ENCODE results near the gene NPTXR. TPM values are rescaled to one million over a fixed set of nuclear protein-coding genes. Genes with fewer than 3 reads are reported as not detected.

NPTXR gene
- total RNA-seq, 1 donor from 2014 or later, result 6.9 TPM

DNA sequence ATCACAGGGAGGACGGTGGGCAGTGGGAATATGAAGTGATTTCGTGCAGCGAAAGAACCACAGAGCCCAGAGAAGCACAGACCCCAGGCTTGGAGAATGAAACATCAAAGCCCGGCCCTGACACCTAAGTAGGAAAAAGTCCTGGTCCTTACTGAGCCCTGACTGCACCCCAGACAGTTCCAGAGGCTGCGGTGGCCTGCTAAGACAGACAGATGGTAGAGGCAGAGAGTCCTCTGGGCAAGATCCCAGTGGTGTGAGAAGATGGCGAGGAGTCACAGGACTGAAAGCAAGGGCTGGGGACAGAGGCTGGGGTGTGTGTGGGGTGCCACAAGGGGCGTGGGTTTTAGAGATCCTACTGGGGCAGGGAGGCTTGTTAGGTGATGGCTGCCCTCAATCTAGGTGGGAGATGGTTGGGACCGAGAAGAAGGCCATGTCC, 24.5 kb upstream of the NPTXR start:
- Mint-ChIP-seq H3K4me3 (no peak overlapping the region), H3K4me1 (ENCODE audit: unreplicated experiment) (peaks cover 37% of the 10 kb centered on the region), H3K27me3 (no peaks in the 10 kb centered on the region), H3K9me3 (no peaks in the 10 kb centered on the region), H3K36me3 (no peaks in the 10 kb centered on the region), H3K27ac (no peak overlapping the region)
- TF ChIP-seq, protein P1, sequence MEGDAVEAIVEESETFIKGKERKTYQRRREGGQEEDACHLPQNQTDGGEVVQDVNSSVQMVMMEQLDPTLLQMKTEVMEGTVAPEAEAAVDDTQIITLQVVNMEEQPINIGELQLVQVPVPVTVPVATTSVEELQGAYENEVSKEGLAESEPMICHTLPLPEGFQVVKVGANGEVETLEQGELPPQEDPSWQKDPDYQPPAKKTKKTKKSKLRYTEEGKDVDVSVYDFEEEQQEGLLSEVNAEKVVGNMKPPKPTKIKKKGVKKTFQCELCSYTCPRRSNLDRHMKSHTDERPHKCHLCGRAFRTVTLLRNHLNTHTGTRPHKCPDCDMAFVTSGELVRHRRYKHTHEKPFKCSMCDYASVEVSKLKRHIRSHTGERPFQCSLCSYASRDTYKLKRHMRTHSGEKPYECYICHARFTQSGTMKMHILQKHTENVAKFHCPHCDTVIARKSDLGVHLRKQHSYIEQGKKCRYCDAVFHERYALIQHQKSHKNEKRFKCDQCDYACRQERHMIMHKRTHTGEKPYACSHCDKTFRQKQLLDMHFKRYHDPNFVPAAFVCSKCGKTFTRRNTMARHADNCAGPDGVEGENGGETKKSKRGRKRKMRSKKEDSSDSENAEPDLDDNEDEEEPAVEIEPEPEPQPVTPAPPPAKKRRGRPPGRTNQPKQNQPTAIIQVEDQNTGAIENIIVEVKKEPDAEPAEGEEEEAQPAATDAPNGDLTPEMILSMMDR (conservative IDR thresholded peaks at IDR 0.05), result no peak
- DNase-seq (ENCODE audit: extremely low spot score, unreplicated experiment), result peak; percentile 39

DNA sequence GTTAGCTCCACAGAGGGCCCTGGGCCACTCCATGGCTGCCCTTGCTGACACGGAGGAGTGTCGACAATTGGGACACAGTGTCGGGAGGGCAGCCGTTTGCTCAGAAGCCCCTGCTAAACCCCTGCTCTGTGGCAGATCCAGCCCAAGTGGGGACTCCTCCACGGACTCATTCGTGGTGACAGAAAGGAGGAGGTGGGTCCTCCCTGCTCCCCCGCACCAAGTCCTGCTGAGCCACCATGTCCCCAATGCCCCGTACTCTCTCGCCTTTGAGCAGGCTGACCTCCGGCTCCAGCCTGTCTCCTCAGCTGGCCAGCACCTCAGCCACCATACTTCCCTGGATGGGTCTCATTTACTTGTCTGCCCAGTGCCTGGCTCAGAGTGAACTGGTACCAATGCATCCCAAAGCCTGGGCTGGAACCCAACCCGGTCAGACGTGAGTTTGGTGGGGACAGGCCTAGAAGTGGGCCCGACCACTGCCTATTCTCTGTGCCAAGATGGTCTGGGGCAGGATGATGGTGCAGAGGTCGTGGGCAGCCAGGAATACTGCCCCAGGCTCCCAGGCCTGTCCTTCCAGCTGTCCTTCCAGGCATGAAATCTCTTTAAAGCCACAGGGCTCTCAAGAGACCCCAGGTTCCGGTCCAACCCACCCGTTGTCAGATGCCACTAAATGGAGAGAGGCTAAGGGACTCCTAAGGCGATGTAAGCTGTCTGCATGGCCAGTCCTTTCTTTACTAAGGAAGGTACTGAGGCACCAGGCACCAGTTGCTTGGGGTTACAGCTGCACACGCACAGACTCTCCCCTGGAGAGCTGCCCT, 23.9 kb upstream of the NPTXR start:
- Mint-ChIP-seq H3K27me3 (no peaks in the 10 kb centered on the region), H3K27ac (no peak overlapping the region), H3K4me1 (ENCODE audit: unreplicated experiment) (peaks cover 35% of the 10 kb centered on the region), H3K9me3 (no peaks in the 10 kb centered on the region), H3K4me3 (no peak overlapping the region), H3K36me3 (no peaks in the 10 kb centered on the region)
- no peak for DNase-seq (ENCODE audit: extremely low spot score, unreplicated experiment)
- TF ChIP-seq, protein P1 (conservative IDR thresholded peaks at IDR 0.05), result no peak

DNA sequence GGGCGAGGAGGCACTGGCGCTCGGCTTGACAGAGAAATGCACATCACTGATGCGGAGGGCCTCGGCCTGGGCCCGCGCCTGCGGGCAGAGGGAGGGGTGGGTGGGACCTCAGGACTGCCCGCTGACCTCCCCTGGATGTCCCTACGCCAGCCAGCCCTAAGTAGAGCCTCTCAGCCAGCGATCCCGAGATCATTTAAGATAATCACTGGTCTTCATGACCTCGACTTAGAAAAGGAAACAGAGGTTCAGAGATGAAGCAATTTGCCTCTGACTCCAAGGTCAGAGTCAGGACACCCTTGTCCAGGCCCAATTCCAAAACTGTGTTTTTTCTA, 23.3 kb upstream of the NPTXR start:
- Mint-ChIP-seq H3K4me3 (no peak overlapping the region), H3K36me3 (no peaks in the 10 kb centered on the region), H3K4me1 (ENCODE audit: unreplicated experiment) (peaks cover 35% of the 10 kb centered on the region), H3K27ac (no peak overlapping the region), H3K27me3 (no peaks in the 10 kb centered on the region), H3K9me3 (no peaks in the 10 kb centered on the region)
- DNase-seq (ENCODE audit: extremely low spot score, unreplicated experiment), result no peak
- TF ChIP-seq, protein P1 (conservative IDR thresholded peaks at IDR 0.05), result no peak

DNA sequence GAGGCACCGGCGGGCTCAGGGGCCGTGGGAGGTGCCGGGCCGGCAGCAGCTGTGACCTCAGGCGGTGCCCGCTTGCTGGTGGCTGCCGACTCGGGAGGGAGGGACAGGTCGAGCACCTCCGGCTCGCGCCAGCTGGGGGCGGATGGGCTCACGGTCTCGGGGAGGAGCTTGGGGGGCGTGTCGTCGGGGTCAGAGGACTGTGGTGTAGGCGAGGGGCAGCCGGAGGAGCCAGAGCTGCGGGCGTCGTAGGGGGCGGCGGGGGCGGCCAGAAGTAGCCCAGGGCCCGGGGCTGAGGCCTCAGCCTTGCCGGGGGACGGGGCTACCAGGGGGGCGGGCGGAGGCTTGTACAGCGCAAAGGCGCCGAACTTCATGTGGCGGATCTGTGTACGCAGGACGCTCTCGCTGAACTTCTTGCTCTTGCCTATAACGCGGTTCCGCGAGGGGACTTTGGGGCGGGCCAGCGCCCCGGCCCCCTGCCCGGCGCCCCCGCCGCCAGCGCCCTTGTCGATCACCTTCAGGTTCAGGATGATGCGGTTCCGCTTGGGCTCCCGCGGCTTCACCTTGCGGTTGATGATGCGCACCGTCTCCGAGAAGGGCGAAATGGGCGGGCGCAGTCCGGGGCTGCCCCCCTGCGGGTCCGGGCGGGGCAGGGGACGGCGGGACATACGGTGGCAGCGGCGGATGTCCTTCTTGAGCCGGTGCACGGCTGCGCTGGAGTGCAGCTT, 22.7 kb upstream of the NPTXR start:
- Mint-ChIP-seq H3K27ac (no peak overlapping the region), H3K4me1 (ENCODE audit: unreplicated experiment) (peaks cover 35% of the 10 kb centered on the region), H3K4me3 (no peak overlapping the region), H3K27me3 (no peaks in the 10 kb centered on the region), H3K9me3 (no peaks in the 10 kb centered on the region), H3K36me3 (no peaks in the 10 kb centered on the region)
- no peak for DNase-seq (ENCODE audit: extremely low spot score, unreplicated experiment)
- TF ChIP-seq, protein P1 (conservative IDR thresholded peaks at IDR 0.05), result no peak

DNA sequence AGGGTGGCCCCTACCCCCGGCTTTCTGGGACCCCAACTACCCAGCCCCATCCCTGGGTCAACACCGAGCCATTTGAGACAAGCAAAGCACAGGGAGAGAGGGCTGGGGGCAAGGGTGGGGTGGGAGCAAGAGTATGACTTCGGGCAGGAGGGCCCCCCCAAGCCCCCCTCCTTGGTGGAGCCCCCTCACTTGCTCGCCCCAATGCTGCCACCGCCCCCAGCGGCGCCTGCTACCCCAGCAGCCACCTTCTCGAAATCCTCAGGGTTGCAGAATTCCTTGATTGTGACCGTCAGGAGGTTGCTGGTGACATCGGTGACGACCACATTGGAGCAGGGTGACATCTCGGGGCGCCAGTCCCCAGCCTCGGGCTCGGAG, 22.2 kb upstream of the NPTXR start:
- no peak overlapping the region for H3K4me3 Mint-ChIP-seq
- H3K27me3 Mint-ChIP-seq, result no peaks in the 10 kb centered on the region
- peaks cover 34% of the 10 kb centered on the region for H3K4me1 Mint-ChIP-seq (ENCODE audit: unreplicated experiment)
- no peak overlapping the region for H3K27ac Mint-ChIP-seq
- DNase-seq (ENCODE audit: extremely low spot score, unreplicated experiment), result no peak
- TF ChIP-seq, protein P1 (conservative IDR thresholded peaks at IDR 0.05), result no peak
- H3K36me3 Mint-ChIP-seq, result no peaks in the 10 kb centered on the region
- H3K9me3 Mint-ChIP-seq, result no peaks in the 10 kb centered on the region
